Osteocyte (in vitro differentiated cells): ENCODE data around the gene MON2. TPM values are rescaled to one million over a fixed set of nuclear protein-coding genes. Genes with fewer than 3 reads are reported as not detected.
"Not testable (repeated sequence)": the region's sequence is repeated elsewhere in the genome, so short reads cannot be mapped to it uniquely, and the experiment has no call there.

ENCODE experiments used
- DNase-seq: peaks from one replicate; pipeline ENCODE4 v3.0.0; 2021; ENCODE audit warnings: mixed read lengths; ENCODE audit not compliant: unreplicated experiment; ENCODE audit errors: extremely low spot score
- H3K27ac Mint-ChIP-seq: one replicate; pipeline ENCODE4 v1.8.0; 2021; ENCODE audit warnings: mild to moderate bottlenecking, mixed read lengths; ENCODE audit not compliant: unreplicated experiment
- H3K27me3 Mint-ChIP-seq: one replicate; pipeline ENCODE4 v1.8.0; 2021; ENCODE audit warnings: mixed read lengths; ENCODE audit not compliant: unreplicated experiment
- H3K36me3 Mint-ChIP-seq: one replicate; pipeline ENCODE4 v1.8.0; 2021; ENCODE audit warnings: mixed read lengths; ENCODE audit not compliant: unreplicated experiment
- H3K4me1 Mint-ChIP-seq: one replicate; pipeline ENCODE4 v1.8.0; 2021; ENCODE audit warnings: mixed read lengths; ENCODE audit not compliant: unreplicated experiment
- H3K4me3 Mint-ChIP-seq: one replicate; pipeline ENCODE4 v1.8.0; 2021; ENCODE audit warnings: mild to moderate bottlenecking, moderate library complexity, mixed read lengths; ENCODE audit not compliant: unreplicated experiment
- H3K9me3 Mint-ChIP-seq: one replicate; pipeline ENCODE4 v1.8.0; 2021; ENCODE audit warnings: mixed read lengths; ENCODE audit not compliant: unreplicated experiment
- total RNA-seq: library from RNA; stranded (reverse); gene quantifications from 2 replicates; pipeline ENCODE4 v1.2.1, GENCODE V29; 2021
- TF ChIP-seq, protein P1 (sequence below): fragments of 200-600 bp; sonication (generic); IDR thresholded peaks from 2 replicates; pipeline ENCODE4 v1.5.0; 2021; ENCODE audit warnings: antibody characterized with exemption, mild to moderate bottlenecking, moderate library complexity

Gene MON2
- total RNA-seq, 1 donor from 2014 or later = 53.4 TPM

DNA sequence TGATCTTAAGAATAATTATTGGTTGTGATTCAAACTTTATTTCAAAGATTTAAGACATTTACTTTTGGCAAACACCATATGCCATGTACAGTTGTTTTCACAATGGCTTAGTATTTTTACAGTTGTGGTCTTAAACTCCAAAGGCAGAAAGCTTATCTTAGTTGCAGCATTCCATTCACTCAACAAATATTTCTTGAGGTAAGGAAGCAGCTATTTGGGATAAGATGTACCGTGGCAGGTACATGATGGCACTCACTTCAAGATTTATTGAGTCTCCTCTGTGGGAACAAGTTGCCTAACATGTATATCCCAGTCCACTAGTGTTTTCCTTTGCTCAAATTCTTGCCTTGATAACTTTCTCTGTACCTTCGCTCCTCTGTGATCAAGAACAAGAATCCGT, 8.0 kb upstream of the MON2 start:
- H3K27me3 Mint-ChIP-seq = peaks cover 3% of the 10 kb centered on the region
- DNase-seq = no peak

DNA sequence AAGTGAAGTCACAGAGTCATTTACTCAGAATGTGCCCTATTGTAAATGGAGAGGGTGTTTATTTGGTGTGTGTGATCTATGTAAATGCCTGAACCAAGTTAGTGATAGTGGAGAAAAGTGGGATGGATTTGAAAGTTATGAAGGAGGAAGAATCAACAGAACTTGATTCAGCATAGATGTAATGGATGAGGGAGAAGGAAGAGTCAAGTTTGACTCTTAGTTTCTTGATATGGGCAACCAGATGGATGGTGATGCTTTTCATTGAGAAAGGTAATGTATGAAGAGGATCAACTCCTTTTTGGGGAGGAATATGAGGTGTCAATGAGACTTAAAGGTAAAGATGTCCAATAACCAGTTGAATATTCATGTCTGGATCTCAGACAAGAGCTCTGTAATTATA, 6.7 kb upstream of the MON2 start:
- Mint-ChIP-seq H3K9me3 (peaks cover 16% of the 10 kb centered on the region), H3K4me3 (no peak overlapping the region), H3K36me3 (peaks cover 4% of the 10 kb centered on the region), H3K4me1 (no peaks in the 10 kb centered on the region), H3K27me3 (peaks cover 3% of the 10 kb centered on the region), H3K27ac (no peak overlapping the region)
- no peak for DNase-seq
- TF ChIP-seq, protein P1, sequence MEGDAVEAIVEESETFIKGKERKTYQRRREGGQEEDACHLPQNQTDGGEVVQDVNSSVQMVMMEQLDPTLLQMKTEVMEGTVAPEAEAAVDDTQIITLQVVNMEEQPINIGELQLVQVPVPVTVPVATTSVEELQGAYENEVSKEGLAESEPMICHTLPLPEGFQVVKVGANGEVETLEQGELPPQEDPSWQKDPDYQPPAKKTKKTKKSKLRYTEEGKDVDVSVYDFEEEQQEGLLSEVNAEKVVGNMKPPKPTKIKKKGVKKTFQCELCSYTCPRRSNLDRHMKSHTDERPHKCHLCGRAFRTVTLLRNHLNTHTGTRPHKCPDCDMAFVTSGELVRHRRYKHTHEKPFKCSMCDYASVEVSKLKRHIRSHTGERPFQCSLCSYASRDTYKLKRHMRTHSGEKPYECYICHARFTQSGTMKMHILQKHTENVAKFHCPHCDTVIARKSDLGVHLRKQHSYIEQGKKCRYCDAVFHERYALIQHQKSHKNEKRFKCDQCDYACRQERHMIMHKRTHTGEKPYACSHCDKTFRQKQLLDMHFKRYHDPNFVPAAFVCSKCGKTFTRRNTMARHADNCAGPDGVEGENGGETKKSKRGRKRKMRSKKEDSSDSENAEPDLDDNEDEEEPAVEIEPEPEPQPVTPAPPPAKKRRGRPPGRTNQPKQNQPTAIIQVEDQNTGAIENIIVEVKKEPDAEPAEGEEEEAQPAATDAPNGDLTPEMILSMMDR = no peak

More for the DNA sequence above, 8.0 kb upstream of the MON2 start:
- H3K4me1 Mint-ChIP-seq = no peaks in the 10 kb centered on the region
- peaks cover 2% of the 10 kb centered on the region for H3K36me3 Mint-ChIP-seq
- TF ChIP-seq, protein P1 = no peak
- peaks cover 14% of the 10 kb centered on the region for H3K9me3 Mint-ChIP-seq
- no peak overlapping the region for H3K4me3 Mint-ChIP-seq
- no peak overlapping the region for H3K27ac Mint-ChIP-seq

DNA sequence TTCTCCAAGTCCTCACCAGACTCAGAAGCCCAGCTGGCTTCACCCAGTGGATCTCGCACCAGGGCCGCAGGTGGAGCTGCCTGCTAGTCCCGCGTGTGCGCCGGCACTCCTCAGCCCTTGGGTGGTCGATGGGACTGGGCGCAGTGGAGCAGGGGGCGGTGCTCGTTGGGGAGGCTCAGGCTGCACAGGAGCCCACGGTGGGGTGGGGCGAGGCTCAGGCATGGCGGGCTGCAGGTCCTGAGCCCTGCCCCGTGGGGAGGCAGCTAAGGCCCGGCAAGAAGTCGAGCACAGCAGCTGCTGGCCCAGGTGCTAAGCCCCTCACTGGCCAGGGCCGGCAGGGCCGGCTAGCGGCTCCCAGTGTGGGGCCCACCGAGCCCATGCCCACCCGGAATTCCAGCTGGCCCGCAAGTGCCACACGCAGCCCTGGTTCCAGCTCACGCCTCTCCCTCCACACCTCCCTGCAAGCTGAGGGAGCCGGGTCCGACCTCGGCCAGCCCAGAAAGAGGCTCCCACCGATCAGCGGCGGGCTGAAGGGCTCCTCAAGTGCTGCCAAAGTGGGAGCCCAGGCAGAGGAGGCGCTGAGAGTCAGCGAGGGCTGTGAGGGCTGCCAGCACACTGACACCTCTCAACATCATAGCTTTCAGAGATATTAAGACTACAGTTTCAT, 5.3 kb upstream of the MON2 start:
- H3K27ac Mint-ChIP-seq, H3K36me3 Mint-ChIP-seq, DNase-seq, H3K4me1 Mint-ChIP-seq, H3K4me3 Mint-ChIP-seq, H3K27me3 Mint-ChIP-seq: not testable (repeated sequence)
- peaks cover 13% of the 10 kb centered on the region for H3K9me3 Mint-ChIP-seq

DNA sequence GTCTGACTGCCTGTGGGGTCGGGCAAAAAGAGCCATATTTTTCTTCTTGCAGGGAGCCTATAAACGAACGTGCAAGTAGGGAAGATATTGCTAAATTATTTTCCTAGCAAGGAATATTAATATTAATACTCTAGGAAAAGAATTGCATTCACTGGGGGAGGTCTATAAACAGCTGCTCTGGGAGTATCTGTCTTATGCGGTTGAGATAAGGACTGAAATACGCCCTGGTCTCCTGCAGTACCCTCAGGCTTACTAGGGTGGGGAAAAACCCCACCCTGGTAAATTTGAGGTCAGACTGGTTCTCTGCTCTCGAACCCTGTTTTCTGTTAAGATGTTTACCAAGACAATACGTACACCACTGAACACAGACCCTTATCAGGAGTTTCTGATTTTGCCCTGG, 3.4 kb upstream of the MON2 start:
- not testable (repeated sequence) for H3K27me3 Mint-ChIP-seq, H3K4me3 Mint-ChIP-seq, H3K36me3 Mint-ChIP-seq, DNase-seq, H3K27ac Mint-ChIP-seq
- peaks cover 13% of the 10 kb centered on the region for H3K9me3 Mint-ChIP-seq
- peaks cover 16% of the 10 kb centered on the region for H3K4me1 Mint-ChIP-seq

DNA sequence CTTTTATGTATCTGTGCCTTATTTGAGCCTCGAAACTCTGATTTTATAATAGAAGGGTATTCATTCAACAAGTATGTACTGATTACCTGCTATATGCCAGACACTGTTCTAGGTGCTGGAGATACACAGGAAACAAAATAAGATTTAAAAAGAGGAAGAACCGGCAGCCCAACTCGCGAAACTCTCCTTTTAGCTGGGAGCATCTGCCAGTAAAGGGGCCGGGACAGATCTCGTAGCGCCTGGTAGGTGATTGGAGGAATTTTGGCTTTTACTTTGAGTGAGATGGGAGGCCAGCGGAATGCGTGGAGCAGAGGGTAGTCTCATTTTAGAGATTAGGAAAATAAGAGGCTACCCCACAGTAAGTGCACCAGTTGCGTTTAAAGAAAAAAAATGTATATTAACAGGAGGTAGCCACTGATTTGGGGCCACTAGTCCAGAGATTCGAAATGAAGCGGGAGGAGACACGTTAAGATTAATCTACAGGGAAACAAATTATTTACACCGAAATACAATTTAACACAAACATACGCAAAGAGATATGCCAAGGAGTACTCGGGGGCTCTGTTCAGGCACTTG, 520 bp upstream of the MON2 start:
- Mint-ChIP-seq H3K4me3 (peak overlapping the region; percentile 90), H3K9me3 (peaks cover 13% of the 10 kb centered on the region), H3K27ac (peak overlapping the region; percentile 84), H3K4me1 (peaks cover 30% of the 10 kb centered on the region), H3K36me3 (peaks cover 4% of the 10 kb centered on the region), H3K27me3 (no peaks in the 10 kb centered on the region)
- DNase-seq = no peak
- TF ChIP-seq, protein P1 = no peak

DNA sequence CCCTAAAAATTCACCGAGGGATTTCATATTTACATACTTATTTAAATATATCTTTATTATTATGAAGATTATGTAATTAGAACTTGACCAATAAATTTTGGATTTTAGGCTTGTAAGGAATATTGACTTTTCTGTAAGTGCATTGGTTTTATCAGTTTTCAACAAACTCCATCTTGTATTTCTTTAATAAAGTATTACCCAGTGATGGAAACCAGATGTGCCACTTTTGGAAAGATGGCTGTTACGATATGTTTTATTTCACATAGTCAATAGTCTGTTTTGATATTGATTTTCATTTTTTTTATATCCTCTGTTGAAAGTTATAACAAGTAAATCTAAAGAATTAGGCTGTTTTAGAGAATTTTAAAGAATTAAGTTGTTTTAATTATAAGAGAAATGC, 1.8 kb downstream of the MON2 start:
- TF ChIP-seq, protein P1 = no peak
- Mint-ChIP-seq H3K27me3 (no peaks in the 10 kb centered on the region), H3K27ac (no peak overlapping the region), H3K4me3 (peak overlapping the region; percentile 90), H3K9me3 (peaks cover 5% of the 10 kb centered on the region), H3K4me1 (peaks cover 30% of the 10 kb centered on the region), H3K36me3 (peaks cover 7% of the 10 kb centered on the region)
- no peak for DNase-seq
